Jurkat, Clone E6-1 (cell line): ENCODE measurements around the gene VPS37C.

ENCODE experiments used
- DNase-seq: peaks from one replicate; pipeline ENCODE4 v3.0.0-alpha.2; 2011; ENCODE audit warnings: low read depth, low spot score
- H3K4me3 ChIP-seq: 2 replicates; pipeline ENCODE4 v1.5.1; 2011; ENCODE audit warnings: mild to moderate bottlenecking, low read length, control low read depth, moderate library complexity

VPS37C gene

GRCh38 chr11:61124574-61125309 is 36.5 kb downstream of the VPS37C start:
- H3K4me3 ChIP-seq: no peak overlapping the region
- DNase-seq: no peak

GRCh38 chr11:61123775-61124571 is 37.3 kb downstream of the VPS37C start:
- DNase-seq: no peak
- no peak overlapping the region for H3K4me3 ChIP-seq

- no peak overlapping the region for H3K4me3 ChIP-seq
- no peak for DNase-seq
Measured at GRCh38 chr11:61122761-61123160, 38.5 kb downstream of the VPS37C start.

- DNase-seq: no peak
Measured at GRCh38 chr11:61121917-61122316, 39.3 kb downstream of the VPS37C start.

GRCh38 chr11:61121192-61121831 is 39.9 kb downstream of the VPS37C start:
- DNase-seq: no peak
- no peak overlapping the region for H3K4me3 ChIP-seq

More at GRCh38 chr11:61121917-61122316, 39.3 kb downstream of the VPS37C start:
- H3K4me3 ChIP-seq: no peak overlapping the region

- DNase-seq: peak; percentile 91
- no peak overlapping the region for H3K4me3 ChIP-seq
Measured at GRCh38 chr11:61120706-61121191, 40.5 kb downstream of the VPS37C start.

GRCh38 chr11:61120099-61120705 is 41.0 kb downstream of the VPS37C start:
- H3K4me3 ChIP-seq: 0 out of 2 replicates have a peak overlapping the region, but pooled peaks have one; percentile 1
- DNase-seq: no peak

GRCh38 chr11:61119571-61119970 is 41.7 kb downstream of the VPS37C start:
- no peak for DNase-seq
- H3K4me3 ChIP-seq: no peak overlapping the region

GRCh38 chr11:61119055-61119454 is 42.2 kb downstream of the VPS37C start:
- H3K4me3 ChIP-seq: no peak overlapping the region
- DNase-seq: no peak

- no peak for DNase-seq
- no peak overlapping the region for H3K4me3 ChIP-seq
Measured at GRCh38 chr11:61118406-61118805, 42.8 kb downstream of the VPS37C start.

GRCh38 chr11:61118004-61118403 is 43.2 kb downstream of the VPS37C start:
- no peak overlapping the region for H3K4me3 ChIP-seq
- no peak for DNase-seq

GRCh38 chr11:61117168-61117520 is 44.1 kb downstream of the VPS37C start:
- DNase-seq: no peak
- H3K4me3 ChIP-seq: no peak overlapping the region

- H3K4me3 ChIP-seq: no peak overlapping the region
- no peak for DNase-seq
Measured at GRCh38 chr11:61116426-61117167, 44.6 kb downstream of the VPS37C start.

GRCh38 chr11:61115498-61116224 is 45.6 kb downstream of the VPS37C start:
- no peak overlapping the region for H3K4me3 ChIP-seq
- no peak for DNase-seq

- DNase-seq: no peak
- no peak overlapping the region for H3K4me3 ChIP-seq
Measured at GRCh38 chr11:61114913-61115312, 46.3 kb downstream of the VPS37C start.

GRCh38 chr11:61113201-61113600 is 48.0 kb downstream of the VPS37C start:
- no peak overlapping the region for H3K4me3 ChIP-seq
- DNase-seq: no peak

GRCh38 chr11:61112575-61112974 is 48.7 kb downstream of the VPS37C start:
- no peak overlapping the region for H3K4me3 ChIP-seq

GRCh38 chr11:61111786-61112517 is 49.3 kb downstream of the VPS37C start:
- DNase-seq: peak; percentile 75
- no peak overlapping the region for H3K4me3 ChIP-seq

More at GRCh38 chr11:61112575-61112974, 48.7 kb downstream of the VPS37C start:
- no peak for DNase-seq
